Esophagus squamous epithelium (tissue), 5 donors: ENCODE measurements around the gene RASGRF2. TPM values are rescaled to one million over a fixed set of nuclear protein-coding genes. Genes with fewer than 3 reads are reported as not detected.

ENCODE experiments used
- DNase-seq: peaks from one replicate; lab custom pipeline; 2025; lab: John Stamatoyannopoulos, UW
- H3K27ac ChIP-seq, 4 donors: fragments of 200-600 bp; sonication (generic); one replicate each; pipeline ENCODE4 v1.5.1; 2016 to 2019; ENCODE audit warnings: mild to moderate bottlenecking in 1 of 4
- H3K27me3 ChIP-seq, 4 donors: fragments of 200-600 bp; sonication (generic); 1 replicate in 3 of 4; 2 replicates in 1 of 4; pipeline versions ENCODE4 v1.5.1 to v1.6.0; 2017 to 2021; ENCODE audit warnings: antibody characterized with exemption in 1 of 4
- H3K36me3 ChIP-seq, 3 donors: fragments of 200-600 bp; sonication (generic); one replicate each; pipeline ENCODE4 v1.5.1; 2016 to 2019
- H3K4me1 ChIP-seq, 3 donors: fragments of 200-600 bp; sonication (generic); one replicate each; pipeline ENCODE4 v1.5.1; 2017 to 2019
- H3K4me3 ChIP-seq, 4 donors: fragments of 200-600 bp; sonication (generic); 1 replicate in 3 of 4; 2 replicates in 1 of 4; pipeline ENCODE4 v1.5.1; 2016 to 2019; ENCODE audit warnings: mild to moderate bottlenecking in 2 of 4, moderate library complexity in 1 of 4
- H3K9me3 ChIP-seq, 3 donors: fragments of 200-600 bp; sonication (generic); one replicate each; pipeline ENCODE4 v1.5.1; 2016 to 2019
- CTCF ChIP-seq, 6 experiments: fragments of 450-650 bp in 4 of 6; fragments of 200-600 bp in 2 of 6; sonication (generic) in 2 of 6; IDR thresholded peaks; one replicate each; pipeline ENCODE4 v1.5.1; 2016 to 2019; ENCODE audit warnings: antibody characterized with exemption in 6 of 6, mild to moderate bottlenecking in 4 of 6, moderate library complexity in 4 of 6
- POLR2A ChIP-seq, 4 donors: fragments of 450-650 bp; IDR thresholded peaks; one replicate each; pipeline ENCODE4 v1.6.1; 2017; ENCODE audit warnings: antibody characterized with exemption in 4 of 4, mild to moderate bottlenecking in 4 of 4, moderate library complexity in 3 of 4
- WGBS, 2 donors: methylation state at CpG; one replicate each; pipeline ENCODE4 v1.1.5; 2018; 5-methylcytosine and 5-hydroxymethylcytosine counted together
- intact Hi-C: fragments of 100-400 bp; cut with DNase I; formaldehyde crosslinking; loops from one replicate; pipeline ENCODE4 v1.15.0; 2022
- total RNA-seq, 4 donors: library from RNA; depleted of rRNA; stranded (reverse); fragments of >200 nt; gene quantifications; one replicate each; pipeline ENCODE4 v1.1.0, GENCODE V29; 2016
- donor health status: DM: yes; HTN: yes; CAD: no.

The RASGRF2 gene
- total RNA-seq, 4 donors from 2014 or later: 0.49 to 3.2 (median 0.62) TPM

GRCh38 chr5:81164936-81165335 is 204.8 kb downstream of the RASGRF2 start:
- DNase-seq: no peak
- TF ChIP-seq CTCF (IDR thresholded peaks at IDR 0.05): no peak
- no peak for TF ChIP-seq POLR2A (IDR thresholded peaks at IDR 0.05)
- H3K9me3 ChIP-seq: no peaks in the 10 kb centered on the region
- no peaks in the 10 kb centered on the region for H3K27me3 ChIP-seq
- H3K4me3 ChIP-seq: no peak overlapping the region
- 86 to 92% methylated on average over 6 to 9 of the region's 9 CpGs for WGBS, 2 donors
- no peaks in the 10 kb centered on the region for H3K4me1 ChIP-seq
- no peak overlapping the region for H3K27ac ChIP-seq
- no peaks in the 10 kb centered on the region for H3K36me3 ChIP-seq
- intact Hi-C loops: no loop called here

GRCh38 chr5:81165493-81166119 is 205.4 kb downstream of the RASGRF2 start:
- H3K9me3 ChIP-seq: no peaks in the 10 kb centered on the region
- H3K27ac ChIP-seq: no peak overlapping the region
- no peak overlapping the region for H3K4me3 ChIP-seq
- no peak for DNase-seq
- no peaks in the 10 kb centered on the region for H3K27me3 ChIP-seq
- no peaks in the 10 kb centered on the region for H3K36me3 ChIP-seq
- TF ChIP-seq POLR2A (IDR thresholded peaks at IDR 0.05): no peak
- TF ChIP-seq CTCF (IDR thresholded peaks at IDR 0.05): peak in 5 of 6 experiments; percentile 38 to 62 (median 43)
- intact Hi-C loops: no loop called here
- no peaks in the 10 kb centered on the region for H3K4me1 ChIP-seq
- WGBS, 2 donors: 8 to 22% methylated on average over 3 of the region's 3 CpGs

- Histone ChIP-seq H3K27me3 (no peaks in the 10 kb centered on the region), H3K9me3 (no peaks in the 10 kb centered on the region), H3K27ac (no peak overlapping the region), H3K4me3 (no peak overlapping the region), H3K36me3 (no peaks in the 10 kb centered on the region), H3K4me1 (no peaks in the 10 kb centered on the region)
- 87 to 90% methylated on average over 3 to 6 of the region's 6 CpGs for WGBS, 2 donors
- intact Hi-C loops: no loop called here
- no peak for TF ChIP-seq POLR2A (IDR thresholded peaks at IDR 0.05)
- no peak for DNase-seq
These were observed 206.3 kb downstream of the RASGRF2 start for GRCh38 chr5:81166430-81166829.

GRCh38 chr5:81167078-81167477 is 206.9 kb downstream of the RASGRF2 start:
- no peak for DNase-seq

GRCh38 chr5:81167544-81167943 is 207.4 kb downstream of the RASGRF2 start:
- H3K36me3 ChIP-seq: no peaks in the 10 kb centered on the region
- intact Hi-C loops: no loop called here
- DNase-seq: no peak
- no peaks in the 10 kb centered on the region for H3K9me3 ChIP-seq
- H3K27me3 ChIP-seq: no peaks in the 10 kb centered on the region
- WGBS, 2 donors: 66 to 77% methylated on average over 5 to 8 of the region's 8 CpGs
- no peak for TF ChIP-seq CTCF (IDR thresholded peaks at IDR 0.05)
- no peak for TF ChIP-seq POLR2A (IDR thresholded peaks at IDR 0.05)
- no peak overlapping the region for H3K4me3 ChIP-seq
- no peaks in the 10 kb centered on the region for H3K4me1 ChIP-seq
- no peak overlapping the region for H3K27ac ChIP-seq

More at GRCh38 chr5:81167078-81167477, 206.9 kb downstream of the RASGRF2 start:
- H3K4me3 ChIP-seq: no peak overlapping the region
- no peak overlapping the region for H3K27ac ChIP-seq
- no peak for TF ChIP-seq CTCF (IDR thresholded peaks at IDR 0.05)
- TF ChIP-seq POLR2A (IDR thresholded peaks at IDR 0.05): no peak
- no peaks in the 10 kb centered on the region for H3K9me3 ChIP-seq
- no peaks in the 10 kb centered on the region for H3K27me3 ChIP-seq
- intact Hi-C loops: no loop called here
- no peaks in the 10 kb centered on the region for H3K4me1 ChIP-seq
- H3K36me3 ChIP-seq: no peaks in the 10 kb centered on the region
- 71 to 76% methylated on average over 4 of the region's 4 CpGs for WGBS, 2 donors
